NCI-H2029 (cell line): ENCODE data around the gene FGF22.
"Not testable (repeated sequence)": the region's sequence is repeated elsewhere in the genome, so short reads cannot be mapped to it uniquely, and the experiment has no call there.

Source experiments
- DNase-seq: peaks from one replicate; lab custom pipeline; 2025; lab: John Stamatoyannopoulos, UW

Gene FGF22

GRCh38 chr19:621819-622218 lies 17.9 kb upstream of the FGF22 start:
- DNase-seq, result no peak

GRCh38 chr19:622666-623065 lies 17.0 kb upstream of the FGF22 start:
- DNase-seq, result no peak

- DNase-seq, result no peak
These were observed 16.3 kb upstream of the FGF22 start for GRCh38 chr19:623175-623916.

- no peak for DNase-seq
These were observed 15.7 kb upstream of the FGF22 start for GRCh38 chr19:623974-624373.

GRCh38 chr19:624433-625109 lies 15.1 kb upstream of the FGF22 start:
- DNase-seq, result no peak

- DNase-seq, result no peak
These were observed 14.4 kb upstream of the FGF22 start for GRCh38 chr19:625257-625656.

- not testable (repeated sequence) for DNase-seq
These were observed 13.1 kb upstream of the FGF22 start for GRCh38 chr19:626566-626965.

- DNase-seq, result no peak
These were observed 11.5 kb upstream of the FGF22 start for GRCh38 chr19:628168-628567.

- DNase-seq, result not testable (repeated sequence)
These were observed 10.2 kb upstream of the FGF22 start for GRCh38 chr19:629515-629914.

- DNase-seq, result no peak
These were observed 9.5 kb upstream of the FGF22 start for GRCh38 chr19:629961-630714.

GRCh38 chr19:632579-633067 lies 7.1 kb upstream of the FGF22 start:
- DNase-seq, result no peak

GRCh38 chr19:633068-633785 lies 6.5 kb upstream of the FGF22 start, which contains the start of gene POLRMT:
Gene POLRMT (minus strand): TSS chr19:633537. CDS start chr19:633512, 25 bp downstream.
- peak; percentile 98 for DNase-seq

GRCh38 chr19:633786-634639 lies 5.7 kb upstream of the FGF22 start:
- DNase-seq, result no peak

- DNase-seq, result no peak
These were observed 4.6 kb upstream of the FGF22 start for GRCh38 chr19:634975-635652.

- DNase-seq, result no peak
These were observed 800 bp upstream of the FGF22 start for GRCh38 chr19:638906-639252.

- DNase-seq, result no peak
These were observed 481 bp downstream of the FGF22 start for GRCh38 chr19:640161-640558.

GRCh38 chr19:640606-641189 lies 1.0 kb downstream of the FGF22 start:
- DNase-seq, result no peak

- no peak for DNase-seq
These were observed 2.0 kb downstream of the FGF22 start for GRCh38 chr19:641702-642101.

GRCh38 chr19:642767-643727 lies 3.4 kb downstream of the FGF22 start:
- no peak for DNase-seq
